HG02678 (cell line): Measurements from ENCODE around the gene RABGEF1.
"Not testable (repeated sequence)": the region's sequence is repeated elsewhere in the genome, so short reads cannot be mapped to it uniquely, and the experiment has no call there.

Experiments used
- ATAC-seq: cut with Tn5 transposase; IDR thresholded peaks from one replicate; pipeline ENCODE4 v1.9.1; 2021; ENCODE audit warnings: mild to moderate bottlenecking, moderate library complexity; ENCODE audit not compliant: unreplicated experiment

The RABGEF1 gene

DNA sequence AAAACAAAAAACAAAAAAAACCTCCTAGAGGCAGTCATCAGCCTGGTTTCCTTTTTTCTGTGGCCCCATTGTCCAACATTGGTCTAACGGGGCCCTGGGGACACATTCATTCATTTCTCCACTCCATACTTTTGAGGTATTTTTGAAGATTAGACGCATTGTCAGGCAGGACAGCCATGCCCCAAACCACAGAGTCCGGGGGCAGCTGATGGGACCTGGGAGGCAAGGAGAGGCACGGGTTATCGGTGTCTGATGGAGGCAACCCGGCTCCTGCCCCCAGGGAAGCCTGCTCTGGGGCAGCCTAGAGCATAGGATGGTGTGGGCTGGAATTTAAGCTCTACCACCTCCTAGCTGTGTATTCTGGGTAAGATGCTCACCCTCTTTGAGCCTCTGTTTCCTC lies 6.5 kb upstream of the RABGEF1 start:
- no peak for ATAC-seq

DNA sequence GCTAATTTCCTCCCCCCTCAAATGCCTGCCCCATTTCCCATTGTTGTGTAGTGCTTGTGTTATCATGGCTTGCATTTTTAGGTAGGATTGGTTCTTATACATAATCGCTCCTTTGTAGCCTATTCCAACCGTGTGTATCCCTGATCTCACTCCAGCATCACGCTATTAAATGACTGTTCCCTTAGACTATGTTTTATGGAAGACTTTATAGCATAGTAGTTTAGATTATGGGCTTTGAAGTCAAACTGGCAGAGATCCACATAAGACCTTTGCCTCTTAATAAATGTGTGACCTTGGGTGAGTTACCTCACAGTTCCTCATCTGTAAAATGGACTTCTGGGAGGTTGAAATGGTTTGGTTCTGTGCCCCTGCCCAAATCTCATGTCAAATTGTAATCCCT lies 5.4 kb upstream of the RABGEF1 start:
- no peak for ATAC-seq

DNA sequence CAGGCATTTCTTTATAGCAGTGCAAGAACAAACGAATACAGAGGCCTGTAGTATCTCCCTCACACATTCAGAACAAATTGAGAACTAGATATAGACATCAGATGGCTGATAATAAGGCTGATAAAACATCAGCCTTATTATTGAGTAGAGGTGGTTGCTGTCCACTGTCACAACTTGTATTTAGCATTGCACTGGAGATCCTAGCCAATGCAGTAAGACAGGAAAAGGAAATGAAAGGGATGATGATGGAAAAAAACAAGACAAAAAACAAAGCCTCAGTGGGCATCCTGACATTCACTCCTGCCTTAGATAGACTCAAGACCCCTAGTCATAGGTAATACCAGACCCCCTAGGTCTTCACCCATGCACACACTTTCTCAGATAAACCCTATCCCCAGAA lies 4.7 kb upstream of the RABGEF1 start:
- ATAC-seq: no peak

DNA sequence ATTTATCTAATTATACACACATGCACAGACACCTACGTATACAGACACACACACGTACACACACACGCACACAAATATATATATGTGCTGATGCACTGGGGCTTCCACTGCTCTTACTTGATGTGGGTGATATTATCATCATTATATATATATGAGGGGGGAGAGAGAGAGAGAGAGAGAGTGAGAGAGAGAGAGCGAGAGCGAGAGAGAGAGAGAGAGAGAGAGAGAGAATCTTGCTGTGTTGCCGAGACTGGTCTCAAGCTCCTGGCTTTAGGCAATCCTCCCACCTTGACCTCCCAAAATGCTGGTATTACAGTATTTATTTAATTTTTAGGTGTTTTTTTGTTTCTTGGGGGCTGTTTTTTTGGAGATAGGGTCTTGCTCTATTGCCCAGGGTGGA lies 3.6 kb upstream of the RABGEF1 start:
- no peak for ATAC-seq

DNA sequence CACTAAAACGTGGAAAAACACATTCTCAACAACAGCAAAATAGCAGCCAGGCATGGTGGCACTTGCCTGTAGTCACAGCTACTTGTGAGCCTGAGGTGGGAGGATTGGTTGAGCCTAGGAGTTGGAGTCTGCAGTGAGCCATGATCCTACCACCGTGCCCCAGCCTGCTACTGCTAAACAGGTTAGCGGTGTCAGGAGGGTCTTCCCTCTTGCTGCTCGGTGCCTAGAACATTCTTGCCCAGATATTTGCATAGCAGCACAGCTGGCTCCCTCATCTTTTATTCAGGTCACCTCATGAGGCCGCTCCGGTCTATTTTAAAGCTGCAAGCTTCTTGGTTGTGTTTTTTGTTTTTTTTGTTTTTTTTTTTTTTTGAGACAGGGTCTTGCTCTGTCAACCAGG lies 2.9 kb upstream of the RABGEF1 start:
- no peak for ATAC-seq

DNA sequence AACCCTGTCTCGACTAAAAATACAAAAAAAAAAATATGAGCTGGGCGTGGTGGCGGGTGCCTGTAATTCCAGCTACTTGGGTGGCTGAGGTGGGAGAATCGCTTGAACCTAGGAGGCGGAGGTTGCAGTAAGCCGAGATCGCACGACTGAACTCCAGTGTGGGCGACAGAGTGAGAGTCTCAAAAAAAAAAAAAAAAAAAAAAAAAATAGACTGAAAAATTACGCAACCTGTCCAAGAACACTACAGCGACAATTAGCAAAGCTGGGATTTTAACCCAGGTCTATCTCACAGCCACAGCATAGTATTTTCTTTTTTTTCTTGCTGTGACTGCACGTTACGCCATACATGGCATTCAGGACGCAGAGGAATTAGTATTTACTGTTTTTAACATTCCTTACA lies 1.1 kb upstream of the RABGEF1 start:
- no peak for ATAC-seq

DNA sequence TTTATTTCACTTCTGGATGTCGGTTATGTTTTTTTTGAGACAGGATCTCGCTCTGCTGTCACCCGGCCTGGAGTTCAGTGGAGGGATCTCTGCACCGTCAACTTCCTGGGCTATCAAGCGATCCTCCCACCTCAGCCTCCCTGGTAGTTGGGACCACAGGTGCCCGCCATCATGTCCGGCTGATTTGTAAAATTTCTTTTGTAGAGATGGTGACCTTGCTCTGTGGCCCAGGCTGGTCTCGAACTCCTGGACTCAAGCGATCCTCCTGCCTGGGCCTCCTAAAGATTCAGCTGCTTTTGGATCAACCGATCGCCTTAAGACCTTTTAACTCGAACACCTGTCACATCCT lies 606 bp upstream of the RABGEF1 start:
- no peak for ATAC-seq

DNA sequence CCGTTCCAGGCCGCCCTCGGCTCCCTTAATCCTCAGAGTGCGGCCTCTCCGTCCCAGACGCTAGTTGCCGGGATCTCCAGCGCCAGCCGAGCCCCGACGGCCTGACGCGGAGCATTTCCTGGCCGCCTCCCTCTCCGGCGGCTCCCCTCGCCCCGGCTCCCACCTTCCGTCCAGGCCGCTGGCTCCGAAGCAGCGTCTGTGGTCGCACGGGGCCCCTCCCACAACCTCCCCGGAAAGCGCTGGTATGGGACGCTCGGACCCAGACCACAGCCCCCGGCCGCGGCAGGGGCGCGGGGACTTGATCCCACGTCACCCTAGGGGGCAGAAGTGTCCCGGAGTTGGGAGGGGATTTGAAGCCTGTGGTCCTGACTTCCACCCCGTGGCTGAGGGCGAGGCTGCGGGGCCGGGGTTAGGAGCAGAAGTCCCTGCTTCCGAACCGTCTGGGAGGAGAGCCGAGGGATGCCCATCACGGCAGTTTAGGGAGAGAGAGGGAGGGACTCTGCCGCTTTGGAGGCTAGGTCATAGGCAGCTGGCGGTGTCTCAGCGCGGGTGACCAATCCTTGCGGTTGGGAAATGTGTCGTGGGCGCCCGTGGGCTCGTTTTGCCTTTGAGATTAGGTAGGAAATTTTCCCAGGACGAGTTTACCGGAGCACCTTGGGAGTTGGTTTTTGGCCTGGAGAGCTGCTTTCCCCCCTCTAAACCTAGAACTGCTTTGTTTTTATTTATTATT lies 612 bp downstream of the RABGEF1 start:
- peak; percentile 36 for ATAC-seq

DNA sequence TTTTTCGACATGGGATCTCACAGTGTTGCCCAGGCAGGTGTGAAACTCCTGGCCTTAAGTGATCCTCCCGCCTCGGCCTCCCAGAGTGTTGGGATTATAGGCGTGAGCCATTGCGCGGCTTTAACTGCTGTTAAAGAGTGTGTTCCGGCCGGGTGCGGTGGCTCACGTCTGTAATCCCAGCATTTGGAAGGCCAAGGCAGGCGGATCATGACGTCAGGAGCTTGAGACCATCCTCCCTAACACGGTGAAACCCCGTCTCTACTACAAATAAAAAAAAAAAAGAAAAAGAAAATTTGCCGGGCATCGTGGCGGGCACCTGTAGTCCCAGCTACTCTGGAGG lies 1.1 kb downstream of the RABGEF1 start:
- ATAC-seq: no peak

DNA sequence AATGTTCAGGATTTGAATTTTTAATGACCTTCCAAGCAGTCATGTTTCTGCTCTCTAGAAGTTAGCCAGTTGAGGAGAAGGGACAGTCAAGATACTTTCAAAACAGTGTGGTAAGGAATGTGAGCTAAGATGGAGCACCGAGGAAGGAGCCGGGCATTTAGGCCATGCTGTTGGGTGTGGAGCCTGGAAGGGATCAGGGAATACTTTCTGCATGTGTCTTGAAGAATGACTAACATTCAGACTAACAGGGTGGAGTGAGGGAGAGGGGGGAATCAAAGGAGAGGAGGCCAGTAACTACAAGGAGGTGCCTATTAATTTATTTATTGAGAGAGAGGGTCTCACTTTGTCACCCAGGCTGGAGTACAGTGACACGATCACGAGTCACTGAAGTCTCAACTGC lies 1.8 kb downstream of the RABGEF1 start:
- not testable (repeated sequence) for ATAC-seq

DNA sequence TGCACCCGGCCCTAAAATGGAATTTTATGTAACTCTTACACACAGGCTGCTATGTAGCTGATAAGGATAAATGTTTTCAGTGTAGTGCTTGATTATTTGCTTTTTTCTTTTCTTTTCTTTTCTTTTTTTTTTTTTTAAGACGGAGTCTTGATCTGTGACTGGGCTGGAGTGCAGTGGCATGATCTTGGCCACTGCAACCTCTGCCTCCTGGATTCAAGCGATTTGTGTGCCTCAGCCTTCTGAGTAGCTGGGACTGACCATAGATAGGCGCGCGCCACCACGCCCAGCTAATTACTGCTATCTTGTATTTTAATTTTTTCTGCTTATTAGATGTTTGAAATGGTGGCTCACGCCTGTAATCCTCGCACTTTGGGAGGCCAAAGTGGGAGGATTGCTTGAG lies 3.4 kb downstream of the RABGEF1 start:
- ATAC-seq: no peak

DNA sequence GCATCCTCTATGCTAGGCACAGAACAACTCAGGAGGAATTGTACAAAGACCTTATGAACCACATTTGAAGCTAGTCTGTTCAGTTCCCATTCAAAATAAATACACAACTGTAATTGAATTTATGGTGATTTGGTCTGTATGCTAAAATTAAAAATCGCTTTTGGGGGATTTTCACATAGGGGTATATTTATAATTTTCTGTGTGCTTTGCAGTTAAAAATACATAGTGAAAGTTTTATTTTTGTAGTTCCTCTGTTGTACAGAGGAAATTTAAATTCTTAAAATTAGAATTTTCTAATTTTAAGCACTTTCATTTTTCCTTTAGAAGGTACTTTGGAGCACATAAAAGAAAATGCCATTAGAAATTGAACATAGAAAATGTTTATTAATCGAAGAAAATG lies 6.9 kb downstream of the RABGEF1 start:
- no peak for ATAC-seq

DNA sequence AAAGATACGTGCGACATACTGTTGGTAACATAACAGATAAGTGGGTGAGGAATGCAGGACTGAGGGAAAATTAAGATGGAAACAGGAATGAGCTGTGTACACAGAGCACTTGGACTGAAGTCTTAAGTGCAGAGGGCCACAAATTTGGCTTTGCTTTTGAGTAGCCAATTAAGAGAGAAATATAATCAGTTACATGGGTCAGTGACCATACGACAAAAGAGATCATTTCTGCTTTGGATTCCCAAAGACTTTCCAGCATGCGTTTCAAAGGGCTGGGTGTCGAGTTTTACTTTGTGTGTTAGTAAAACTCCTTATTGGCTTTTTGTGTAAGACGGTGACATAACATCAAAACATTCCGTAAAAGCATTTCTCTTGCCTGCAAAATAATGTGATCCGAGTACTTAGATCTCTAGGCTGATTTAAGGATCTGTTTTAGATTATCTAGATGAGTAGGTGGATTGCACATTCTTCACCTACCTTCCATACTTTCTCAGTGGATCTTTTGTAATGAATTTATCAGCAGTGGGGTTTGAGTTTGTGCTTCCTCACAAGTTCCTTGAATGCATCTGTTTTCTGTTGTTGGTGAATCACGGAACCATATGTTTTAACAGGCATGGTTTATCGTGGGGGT lies 7.5 kb downstream of the RABGEF1 start:
- ATAC-seq: no peak

DNA sequence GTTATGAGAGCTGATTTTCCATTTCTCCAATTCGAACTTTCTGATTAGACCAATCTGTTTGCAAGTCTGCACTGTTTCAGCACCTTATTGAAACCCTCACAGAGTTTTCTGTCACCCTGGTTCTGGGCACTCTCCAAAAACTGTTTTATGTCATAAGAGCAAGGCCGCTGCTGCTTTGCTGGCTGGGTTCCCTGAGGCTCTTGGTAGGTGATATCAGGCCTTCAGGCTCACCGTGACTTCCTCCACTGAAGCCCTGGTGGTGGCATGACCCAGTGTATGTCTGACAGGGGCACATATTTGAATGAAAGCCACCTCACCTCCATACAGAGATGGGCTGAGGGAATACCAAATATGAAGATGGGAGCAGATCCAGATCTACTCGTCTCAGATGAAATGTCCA lies 8.3 kb downstream of the RABGEF1 start:
- no peak for ATAC-seq

DNA sequence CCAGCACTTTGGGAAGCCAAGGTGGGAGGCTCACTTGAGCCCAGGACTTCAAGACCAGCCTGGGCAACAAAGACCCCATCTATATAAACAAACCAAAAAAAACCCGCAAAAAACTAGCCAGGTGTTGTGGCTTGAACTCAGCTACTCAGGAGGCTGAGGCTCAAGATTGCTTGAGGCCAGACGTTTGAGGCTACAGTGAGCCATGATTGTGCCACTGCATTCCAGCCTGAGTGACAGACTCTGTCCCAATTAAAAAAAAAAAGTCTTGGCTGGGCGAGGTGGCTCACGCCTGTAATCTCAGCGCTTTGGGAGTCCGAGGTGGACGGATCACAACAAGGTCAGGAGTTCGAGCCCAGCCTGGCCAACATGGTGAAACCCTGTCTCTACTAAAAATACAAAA lies 11.4 kb downstream of the RABGEF1 start:
- no peak for ATAC-seq

DNA sequence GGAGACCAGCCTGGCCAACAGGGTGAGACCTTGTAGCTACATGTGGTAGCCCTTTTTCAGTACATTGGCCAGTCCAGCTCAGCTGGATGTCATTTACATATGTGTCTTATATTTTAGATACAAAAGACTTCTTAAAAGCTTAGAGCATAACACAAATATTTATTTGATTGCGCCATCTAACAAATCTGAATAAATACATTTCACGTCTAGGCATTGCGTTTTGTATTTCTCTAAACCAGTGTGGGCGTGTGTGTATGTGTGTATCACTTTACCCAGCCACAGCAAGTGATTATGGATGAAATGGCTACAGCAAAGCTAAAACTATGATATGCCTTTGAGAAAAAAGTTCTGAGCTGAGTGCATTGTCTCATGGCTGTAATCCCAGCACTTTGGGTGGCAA lies 14.0 kb downstream of the RABGEF1 start:
- ATAC-seq: no peak

DNA sequence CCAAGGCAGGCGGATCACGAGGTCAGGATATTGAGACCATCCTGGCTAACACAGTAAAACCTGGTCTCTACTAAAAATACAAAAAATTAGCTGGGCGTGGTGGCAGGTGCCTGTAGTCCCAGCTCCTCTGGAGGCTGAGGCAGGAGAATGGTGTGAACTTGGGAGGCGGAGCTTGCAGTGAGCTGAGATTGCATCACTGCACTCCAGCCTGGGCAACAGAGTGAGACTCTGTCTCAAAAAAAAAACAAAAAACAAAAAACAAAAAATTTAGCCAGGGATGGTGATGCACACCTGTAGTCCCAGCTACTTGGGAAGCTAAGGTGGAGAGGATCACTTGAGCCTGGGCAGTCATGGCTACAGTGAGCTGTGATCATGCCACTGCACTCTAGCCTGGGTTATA lies 14.5 kb downstream of the RABGEF1 start:
- ATAC-seq: not testable (repeated sequence)

DNA sequence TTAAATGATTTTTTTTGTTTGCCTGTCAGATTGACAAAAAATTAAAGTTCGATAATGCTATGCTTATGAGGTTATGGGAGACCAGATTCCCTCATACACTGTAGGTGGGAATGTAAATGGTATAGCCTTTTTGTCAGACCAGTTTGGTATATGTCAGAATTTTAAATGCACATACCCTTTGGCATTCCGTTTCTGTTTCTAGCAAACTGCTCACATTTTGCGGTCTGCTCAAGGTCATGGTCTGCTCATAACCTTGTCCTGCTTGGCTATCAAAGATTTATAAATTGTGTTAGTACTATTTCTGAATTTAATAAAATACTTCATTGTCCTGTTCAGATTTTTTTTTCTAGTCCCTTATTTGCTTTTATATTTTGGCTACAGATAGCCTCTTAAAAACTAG lies 15.7 kb downstream of the RABGEF1 start:
- ATAC-seq: not testable (repeated sequence)

DNA sequence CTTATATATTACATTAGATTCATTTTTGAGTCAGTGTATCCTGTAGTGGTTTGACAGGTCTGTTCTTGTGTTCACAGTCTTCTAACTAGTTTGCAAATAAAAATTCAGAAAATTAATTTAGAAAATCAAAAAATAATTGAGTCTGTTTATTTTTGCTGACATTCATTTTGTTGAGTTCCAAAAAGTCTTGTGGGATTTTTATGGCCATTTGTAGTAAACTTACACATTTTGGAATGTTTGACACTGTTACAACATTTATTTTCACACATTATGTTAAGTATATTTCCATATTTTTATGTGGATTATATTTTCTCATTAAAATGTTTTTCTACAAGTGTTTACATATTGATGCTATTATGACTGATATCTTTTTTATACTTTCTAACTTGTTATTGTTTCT lies 16.4 kb downstream of the RABGEF1 start:
- no peak for ATAC-seq

DNA sequence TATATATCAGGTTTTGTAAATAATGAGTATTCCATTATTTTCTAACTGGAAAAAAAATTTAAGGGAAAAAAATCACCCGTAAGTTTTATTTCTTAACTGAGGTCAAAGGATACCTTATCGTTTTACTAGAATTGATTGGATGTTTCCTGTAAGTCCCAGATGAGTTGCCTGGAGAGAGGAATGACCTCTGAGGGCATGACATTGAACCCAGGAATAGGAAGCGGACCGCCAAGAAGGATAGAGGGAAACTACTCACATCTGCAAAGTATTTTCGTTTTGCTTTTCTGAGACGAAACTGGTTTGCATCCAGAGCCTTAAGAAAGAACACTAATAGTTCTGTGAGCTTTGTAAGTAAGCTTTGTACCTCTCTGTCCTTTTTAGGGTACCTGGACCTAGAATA lies 17.4 kb downstream of the RABGEF1 start:
- no peak for ATAC-seq

DNA sequence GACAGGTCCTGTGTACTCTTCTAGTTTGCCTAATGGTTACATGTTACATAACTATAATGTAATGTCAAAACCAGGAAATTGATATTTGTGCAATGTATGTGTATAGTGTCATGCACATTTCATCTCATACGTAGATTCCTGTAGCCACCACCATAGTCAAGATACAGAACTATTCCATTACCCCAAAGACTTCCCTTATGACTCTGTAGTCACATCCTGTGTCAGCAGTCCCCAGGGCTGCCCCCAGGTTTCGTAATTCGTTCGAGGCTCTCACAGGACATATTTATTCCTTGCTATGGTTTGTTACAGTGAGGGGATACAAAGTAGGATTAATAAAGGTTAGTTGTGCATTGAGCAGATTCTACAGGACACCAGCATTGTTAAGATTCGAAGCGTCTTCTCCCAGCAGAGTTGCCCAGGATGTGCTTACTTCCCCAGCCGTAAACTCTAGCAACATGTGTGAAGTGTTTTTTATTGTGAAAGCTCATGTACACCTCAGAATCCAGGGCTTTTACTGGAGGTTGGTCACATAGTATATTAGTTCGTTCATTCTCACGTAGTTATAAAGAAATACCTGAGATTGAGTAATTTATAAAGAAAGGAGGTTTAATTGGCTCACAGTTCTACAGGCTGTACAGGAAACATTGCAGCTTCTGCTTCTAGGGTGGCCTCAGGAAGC lies 18.6 kb downstream of the RABGEF1 start:
- ATAC-seq: peak; percentile 84

DNA sequence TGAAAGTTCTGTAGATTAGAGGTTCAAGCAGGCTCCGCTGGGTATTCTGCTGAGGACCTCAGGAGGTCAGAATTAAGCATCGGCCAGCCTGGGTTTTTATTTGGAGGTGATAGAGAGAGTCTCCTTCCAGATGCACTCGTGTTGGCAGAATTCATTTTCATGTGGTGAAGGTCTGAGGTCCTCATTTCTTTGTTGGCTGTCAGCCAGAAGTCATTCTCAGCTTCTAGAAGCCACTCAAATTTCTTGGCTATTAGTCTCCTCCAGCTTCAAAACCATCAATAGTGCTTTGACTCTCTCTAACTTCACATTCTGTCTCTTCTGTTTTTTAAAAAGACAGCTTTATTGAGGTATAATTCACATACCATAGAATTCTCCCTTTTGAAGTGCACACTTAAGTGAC lies 22.6 kb downstream of the RABGEF1 start:
- not testable (repeated sequence) for ATAC-seq
